Motor neuron (in vitro differentiated cells): ENCODE data around the gene SKOR1. TPM values are rescaled to one million over a fixed set of nuclear protein-coding genes. Genes with fewer than 3 reads are reported as not detected.
A peak's percentile ranks its signal among the peaks of the same experiment; 100 is the strongest.

ENCODE experiments used
- ATAC-seq, 8 experiments: fragments of 200-7000 bp; cut with Tn5 transposase; replicated peaks in 6 of 8; 2 replicates each; pipeline ENCODE4 v1.8.0; 2021; ENCODE audit warnings: mild to moderate bottlenecking in 8 of 8, moderate library complexity in 8 of 8
- H3K27ac ChIP-seq, 2 donors: fragments of 250-450 bp; sonication (Bioruptor Pico); 2 replicates each; pipeline ENCODE4 v1.9.0; 2021; ENCODE audit warnings: antibody characterized with exemption in 2 of 2, mild to moderate bottlenecking in 2 of 2, moderate library complexity in 1 of 2
- H3K4me1 ChIP-seq, 2 donors: fragments of 250-450 bp; sonication (Bioruptor Pico); replicated peaks in 1 of 2; 2 replicates each; pipeline ENCODE4 v1.6.1; 2021; ENCODE audit warnings: antibody characterized with exemption in 2 of 2, mild to moderate bottlenecking in 2 of 2, moderate library complexity in 1 of 2
- H3K4me3 ChIP-seq, 5 donors: fragments of 250-450 bp; sonication (Bioruptor Pico); 2 replicates each; pipeline ENCODE4 v1.9.0; 2021; ENCODE audit warnings: antibody characterized with exemption in 5 of 5, mild to moderate bottlenecking in 5 of 5, moderate library complexity in 4 of 5
- WGBS, 10 experiments: fragments of 450-650 bp; shearing (Covaris generic); methylation state at CpG; one replicate each; pipeline ENCODE4 v1.0.0; 2022; 5-methylcytosine and 5-hydroxymethylcytosine counted together
- in situ Hi-C, 9 experiments: fragments of 400-800 bp; cut with MboI; loops; one replicate each; pipeline ENCODE4 v1.15.0; 2021; ENCODE audit warnings: low sequenced_read_pairs in 9 of 9, low pct_unique_long_range_greater_than_20kb in 2 of 9; ENCODE audit not compliant: unreplicated experiment in 9 of 9
- total RNA-seq, 8 experiments: library from RNA; unstranded; fragments of 300-600 nt; gene quantifications; 2 replicates each; pipeline versions ENCODE4 v1.2.3 to v1.2.4, GENCODE V29; 2022

Gene SKOR1, protein sequence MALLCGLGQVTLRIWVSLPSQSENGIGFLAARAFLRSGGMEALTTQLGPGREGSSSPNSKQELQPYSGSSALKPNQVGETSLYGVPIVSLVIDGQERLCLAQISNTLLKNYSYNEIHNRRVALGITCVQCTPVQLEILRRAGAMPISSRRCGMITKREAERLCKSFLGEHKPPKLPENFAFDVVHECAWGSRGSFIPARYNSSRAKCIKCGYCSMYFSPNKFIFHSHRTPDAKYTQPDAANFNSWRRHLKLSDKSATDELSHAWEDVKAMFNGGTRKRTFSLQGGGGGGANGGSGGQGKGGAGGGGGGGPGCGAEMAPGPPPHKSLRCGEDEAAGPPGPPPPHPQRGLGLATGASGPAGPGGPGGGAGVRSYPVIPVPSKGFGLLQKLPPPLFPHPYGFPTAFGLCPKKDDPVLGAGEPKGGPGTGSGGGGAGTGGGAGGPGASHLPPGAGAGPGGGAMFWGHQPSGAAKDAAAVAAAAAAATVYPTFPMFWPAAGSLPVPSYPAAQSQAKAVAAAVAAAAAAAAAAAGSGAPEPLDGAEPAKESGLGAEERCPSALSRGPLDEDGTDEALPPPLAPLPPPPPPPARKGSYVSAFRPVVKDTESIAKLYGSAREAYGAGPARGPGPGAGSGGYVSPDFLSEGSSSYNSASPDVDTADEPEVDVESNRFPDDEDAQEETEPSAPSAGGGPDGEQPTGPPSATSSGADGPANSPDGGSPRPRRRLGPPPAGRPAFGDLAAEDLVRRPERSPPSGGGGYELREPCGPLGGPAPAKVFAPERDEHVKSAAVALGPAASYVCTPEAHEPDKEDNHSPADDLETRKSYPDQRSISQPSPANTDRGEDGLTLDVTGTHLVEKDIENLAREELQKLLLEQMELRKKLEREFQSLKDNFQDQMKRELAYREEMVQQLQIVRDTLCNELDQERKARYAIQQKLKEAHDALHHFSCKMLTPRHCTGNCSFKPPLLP
- under 1 TPM; 0.10 to 1.00 (median 0.42) TPM for total RNA-seq

DNA sequence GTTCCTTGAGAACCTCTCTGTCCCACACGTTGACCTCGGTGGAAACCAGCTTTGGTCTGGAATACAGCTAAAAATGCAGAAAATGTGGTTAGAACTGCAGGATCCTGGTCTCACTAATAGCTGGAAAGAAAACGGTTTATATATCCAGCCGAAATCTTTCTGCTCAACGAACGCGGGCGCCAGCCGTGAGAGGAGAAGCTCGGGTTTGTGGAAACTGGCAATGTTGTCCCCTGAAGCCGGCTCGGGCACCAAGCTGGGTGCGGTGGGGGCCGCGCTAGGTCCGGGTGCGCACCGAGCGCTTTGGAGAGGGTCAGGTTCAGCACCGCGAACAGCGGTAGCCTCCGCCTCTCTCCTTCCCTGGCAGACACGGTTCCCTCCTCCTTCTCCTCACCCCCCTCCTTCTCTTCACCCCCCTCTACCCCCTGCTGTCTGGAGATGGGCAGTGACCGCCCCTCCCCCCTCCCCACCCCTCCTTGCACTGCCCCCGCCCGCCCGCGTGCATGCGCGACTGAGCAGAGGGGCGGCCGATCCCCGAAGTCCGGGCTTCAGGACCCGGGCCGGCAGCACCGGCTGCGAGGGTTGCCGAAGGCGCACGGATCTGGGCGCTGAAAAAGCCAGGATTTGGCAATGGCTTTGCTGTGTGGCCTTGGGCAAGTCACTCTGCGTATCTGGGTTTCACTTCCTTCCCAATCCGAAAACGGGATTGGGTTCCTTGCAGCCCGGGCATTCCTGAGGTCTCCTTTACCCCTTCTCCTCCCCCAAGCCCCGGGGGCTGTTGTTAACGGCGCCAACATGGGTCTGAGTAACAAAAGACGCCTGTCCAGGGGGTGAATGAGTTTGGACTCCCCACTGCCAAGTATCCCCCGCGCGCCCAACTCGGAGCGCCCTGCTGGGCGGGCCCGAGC lies at the start of gene SKOR1:
Gene SKOR1, plus strand, starts transcription at position 534 of the 905 bp plus-strand sequence. Its CDS starts 94 bp downstream, at position 628.
- in situ Hi-C loops: loop anchor here in 7 of 9 experiments (25.0 kb wide), 3 partner anchors 288 to 888 kb away; partner anchors contain the start of gene MAP2K5 (in 1 of the 7)
- 0 to 7% (median 2%) methylated on average over 6 to 21 of the region's 58 CpGs; no CpG with 5 or more reads in 3 of the 10 experiments for WGBS, 10 experiments
- Histone ChIP-seq H3K4me3 (no peak within 1 kb of the TSS), H3K4me1 (peaks cover 6 to 15% of the 10 kb centered on the region in 2 donors), H3K27ac (no peak within 1 kb of the TSS)
- peak in 3 of 8 experiments; percentile 28 to 66 (median 56) for ATAC-seq

- Histone ChIP-seq H3K4me3 (no peak overlapping the region), H3K27ac (no peak overlapping the region), H3K4me1 (peaks cover 2 to 13% of the 10 kb centered on the region in 2 donors)
- ATAC-seq: no peak
- in situ Hi-C loops: no loop called here
- 92 to 100% (median 100%) methylated on average over 2 to 3 of the region's 3 CpGs; no CpG with 5 or more reads in 5 of the 10 experiments for WGBS, 10 experiments
Measured at GRCh38 chr15:67775998-67776397, 49.3 kb upstream of the SKOR1 start.

DNA sequence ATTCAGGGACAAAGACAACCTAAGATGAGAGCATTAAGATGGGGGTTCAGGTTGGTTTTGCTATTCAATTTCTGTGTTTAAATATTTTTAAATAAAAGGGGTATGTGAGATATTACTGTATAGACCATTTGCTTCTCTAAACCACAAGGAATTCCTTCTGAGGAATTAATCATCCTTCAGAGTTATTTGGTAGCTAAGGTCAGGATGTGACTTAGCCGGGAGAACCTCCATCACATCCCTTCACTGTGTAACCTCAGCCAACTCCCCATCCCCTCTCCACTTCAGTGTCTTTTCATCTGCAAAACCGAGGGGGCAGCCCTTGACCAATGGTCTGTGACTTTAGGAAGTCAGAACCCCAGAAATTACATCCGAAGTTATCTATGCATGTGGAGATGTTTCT lies 48.7 kb upstream of the SKOR1 start:
- no peak for ATAC-seq
- H3K4me1 ChIP-seq: peaks cover 2 to 9% of the 10 kb centered on the region in 2 donors

DNA sequence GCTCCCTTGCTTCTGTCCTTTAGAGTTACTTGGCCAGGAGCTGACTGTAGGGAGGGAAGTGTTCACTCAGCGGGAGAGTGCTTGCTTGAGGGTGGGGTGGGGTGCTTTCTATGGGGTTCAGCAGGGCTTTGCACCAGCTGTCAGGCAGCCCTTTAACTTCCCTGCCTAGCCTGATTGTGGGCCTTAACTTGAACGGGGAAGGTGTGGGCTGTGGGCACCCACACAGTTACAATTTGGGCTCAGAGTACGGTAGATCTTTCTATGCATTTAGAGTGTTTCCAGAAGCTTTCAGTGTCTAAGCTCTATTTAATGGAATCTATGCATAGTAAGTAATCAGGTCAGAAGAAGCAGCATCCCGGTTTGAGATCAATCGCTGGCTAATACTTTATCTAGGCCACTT lies 48.2 kb upstream of the SKOR1 start:
- in situ Hi-C loops: no loop called here
- Histone ChIP-seq H3K4me1 (peaks cover 5 to 11% of the 10 kb centered on the region in 2 donors), H3K4me3 (no peak overlapping the region), H3K27ac (no peak overlapping the region)
- peak in 1 of 8 experiments; percentile 42 for ATAC-seq
- WGBS, 10 experiments: 62 to 100% (median 70%) methylated on average over 1 to 3 of the region's 5 CpGs; no CpG with 5 or more reads in 3 of the 10 experiments

More for the DNA sequence above, 48.7 kb upstream of the SKOR1 start:
- Histone ChIP-seq H3K4me3 (no peak overlapping the region), H3K27ac (no peak overlapping the region)
- WGBS, 10 experiments: 0 to 90% (median 56%) methylated on average over 1 to 3 of the region's 3 CpGs; no CpG with 5 or more reads in 2 of the 10 experiments
- in situ Hi-C loops: no loop called here

DNA sequence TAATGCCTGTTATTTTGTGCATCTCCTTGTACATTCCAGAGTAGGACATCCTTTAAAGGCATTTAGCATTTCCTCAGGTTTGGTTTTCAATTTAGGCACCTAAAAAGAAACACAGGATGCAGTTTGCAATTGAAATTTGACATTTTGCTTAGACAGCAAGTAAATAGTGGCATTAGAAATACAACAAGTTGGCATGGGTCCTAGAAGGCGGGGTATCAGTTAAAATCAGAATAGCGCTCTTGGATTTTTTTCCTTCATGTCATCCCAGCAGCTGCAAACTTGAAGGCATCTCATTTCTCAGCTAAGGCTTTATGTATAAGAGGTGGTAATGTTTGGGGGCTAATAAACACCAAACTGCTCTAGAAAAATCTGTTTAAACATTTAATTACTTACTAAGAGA lies 47.5 kb upstream of the SKOR1 start:
- H3K27ac ChIP-seq: no peak overlapping the region
- in situ Hi-C loops: no loop called here
- no peak for ATAC-seq
- H3K4me3 ChIP-seq: no peak overlapping the region
- 43 to 100% (median 90%) methylated on average over 1 to 2 of the region's 2 CpGs; no CpG with 5 or more reads in 2 of the 10 experiments for WGBS, 10 experiments
- peaks cover 12 to 18% of the 10 kb centered on the region in 2 donors for H3K4me1 ChIP-seq

GRCh38 chr15:67778968-67779548 lies 46.3 kb upstream of the SKOR1 start:
- WGBS, 10 experiments: 50 to 100% (median 86%) methylated on average over 1 to 5 of the region's 5 CpGs
- H3K27ac ChIP-seq: no peak overlapping the region
- H3K4me1 ChIP-seq: peaks cover 13 to 18% of the 10 kb centered on the region in 2 donors
- in situ Hi-C loops: no loop called here
- no peak overlapping the region for H3K4me3 ChIP-seq
- peak in 1 of 8 experiments; percentile 19 for ATAC-seq

DNA sequence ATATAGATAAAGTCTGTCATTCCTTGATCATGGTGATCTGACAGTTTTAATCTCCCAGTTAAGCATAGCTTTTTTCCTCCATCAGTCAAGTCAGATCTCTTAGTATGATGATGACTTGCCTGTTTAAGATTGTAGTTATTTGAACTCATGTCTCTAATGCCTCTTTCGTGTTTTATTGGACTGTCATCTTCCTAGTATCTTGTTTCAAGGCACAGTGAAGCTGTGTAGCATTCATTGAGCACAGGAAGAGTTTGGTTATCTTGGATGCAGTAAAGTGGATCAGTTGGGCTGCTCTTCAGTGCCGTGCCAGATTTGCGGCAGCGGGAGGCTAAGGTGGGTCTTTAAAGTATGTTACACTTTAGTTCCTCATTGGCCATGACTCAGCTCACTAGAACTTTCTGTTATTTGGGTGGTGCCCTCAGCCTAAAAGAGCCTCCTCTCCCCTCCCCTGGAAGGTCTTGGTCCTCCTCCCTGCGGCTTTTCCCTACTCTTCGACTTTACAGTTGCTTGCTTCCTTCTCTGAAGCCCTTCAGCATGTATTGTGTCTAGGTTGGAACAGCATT lies 45.7 kb upstream of the SKOR1 start:
- in situ Hi-C loops: no loop called here
- H3K4me1 ChIP-seq: peaks cover 13 to 18% of the 10 kb centered on the region in 2 donors
- no peak overlapping the region for H3K27ac ChIP-seq
- H3K4me3 ChIP-seq: no peak overlapping the region
- 90 to 100% (median 96%) methylated on average over 3 to 6 of the region's 6 CpGs; no CpG with 5 or more reads in 3 of the 10 experiments for WGBS, 10 experiments
- peak in 1 of 8 experiments; percentile 17 for ATAC-seq

DNA sequence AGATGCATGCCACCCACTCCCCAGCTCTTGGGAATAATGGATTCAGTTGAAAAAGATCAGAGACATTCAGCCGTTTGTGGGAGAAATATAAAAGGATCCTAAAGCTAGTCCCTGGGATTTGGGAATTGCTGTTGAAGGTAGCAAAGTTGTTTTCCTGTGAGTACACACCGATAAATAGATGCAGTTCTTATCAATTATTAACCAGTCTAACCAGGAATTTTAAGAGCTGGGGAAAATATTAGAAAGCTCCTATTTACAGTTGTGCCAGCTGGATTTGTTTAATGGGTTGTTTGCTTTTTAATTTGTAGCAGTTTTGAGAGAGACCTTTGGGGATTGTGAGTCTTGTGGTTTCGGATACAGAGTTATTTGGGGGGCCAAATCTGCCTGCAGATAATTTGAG lies 44.2 kb upstream of the SKOR1 start:
- ATAC-seq: no peak
- no peak overlapping the region for H3K27ac ChIP-seq
- H3K4me3 ChIP-seq: no peak overlapping the region
- H3K4me1 ChIP-seq: peaks cover 13 to 18% of the 10 kb centered on the region in 2 donors
- in situ Hi-C loops: no loop called here
- WGBS, 10 experiments: 50 to 100% (median 80%) methylated on average over 1 to 3 of the region's 3 CpGs; no CpG with 5 or more reads in 3 of the 10 experiments

DNA sequence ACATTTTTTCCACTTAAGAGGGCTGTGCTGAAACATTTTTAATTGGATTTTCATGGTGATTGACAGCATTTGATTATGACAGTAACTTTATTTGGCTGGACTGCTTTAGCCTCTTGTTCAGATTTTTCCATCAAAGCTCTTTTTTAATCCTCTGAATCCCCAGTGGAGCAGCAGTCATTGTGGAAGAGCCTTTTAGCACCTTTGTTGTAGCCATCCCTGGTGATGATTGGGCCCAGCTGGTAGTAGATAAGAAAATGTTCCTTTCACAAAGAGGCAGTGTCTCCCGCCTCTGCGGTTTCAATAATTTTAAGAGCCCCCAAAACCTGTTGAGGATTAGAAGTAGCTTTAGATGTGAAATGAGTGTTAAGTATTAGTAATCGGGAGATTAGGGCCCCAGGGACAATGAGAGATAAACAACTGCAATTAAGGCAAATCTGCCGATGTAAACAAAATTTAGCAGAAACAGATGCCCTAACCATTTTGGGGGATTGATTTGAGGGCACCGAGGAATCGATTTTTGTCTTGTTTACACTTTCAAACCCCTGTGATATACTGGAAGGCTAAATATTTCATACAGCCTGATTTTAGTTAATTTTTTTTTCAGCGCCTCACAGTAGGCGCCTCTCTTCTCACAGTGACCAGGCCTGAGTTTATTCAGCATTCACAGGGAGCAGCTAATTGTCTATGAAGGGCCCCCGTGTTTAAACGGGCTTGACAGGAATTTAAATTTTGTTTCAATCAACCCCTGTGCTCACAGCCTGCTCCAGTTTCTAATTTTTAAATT lies 43.2 kb upstream of the SKOR1 start:
- Histone ChIP-seq H3K4me1 (peaks cover 13 to 21% of the 10 kb centered on the region in 2 donors), H3K27ac (no peak overlapping the region), H3K4me3 (no peak overlapping the region)
- ATAC-seq: no peak
- in situ Hi-C loops: no loop called here
- 7 to 100% (median 70%) methylated on average over 2 to 10 of the region's 10 CpGs for WGBS, 10 experiments

GRCh38 chr15:67782691-67782991 lies 42.7 kb upstream of the SKOR1 start:
- Histone ChIP-seq H3K4me1 (peaks cover 13 to 25% of the 10 kb centered on the region in 2 donors), H3K27ac (no peak overlapping the region), H3K4me3 (no peak overlapping the region)
- ATAC-seq: no peak
- in situ Hi-C loops: no loop called here
- WGBS, 10 experiments: 55 to 86% (median 75%) methylated on average over 1 to 5 of the region's 7 CpGs; no CpG with 5 or more reads in 3 of the 10 experiments

DNA sequence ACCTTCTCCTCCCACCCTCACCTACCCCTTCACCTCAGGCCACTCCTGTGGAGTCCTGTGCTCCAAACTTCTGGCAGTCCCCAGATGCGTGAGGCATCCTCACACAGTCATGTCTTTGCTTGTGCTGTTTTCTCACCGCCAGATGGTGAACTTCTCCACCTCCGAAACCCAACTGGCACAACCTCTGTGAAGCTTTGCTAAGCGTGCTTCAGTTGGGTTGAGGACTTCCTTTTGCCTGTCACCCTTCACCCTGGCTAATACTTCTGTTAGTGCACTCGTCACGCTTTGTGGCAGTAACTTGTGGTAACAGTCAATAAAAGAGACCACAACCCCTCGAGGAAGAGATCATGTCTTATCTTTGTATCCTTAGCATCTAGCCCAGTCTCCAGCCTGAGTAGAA lies 42.0 kb upstream of the SKOR1 start:
- H3K4me1 ChIP-seq: peaks cover 13 to 25% of the 10 kb centered on the region in 2 donors
- in situ Hi-C loops: no loop called here
- no peak overlapping the region for H3K27ac ChIP-seq
- no peak overlapping the region for H3K4me3 ChIP-seq
- WGBS, 10 experiments: 72 to 100% (median 93%) methylated on average over 1 to 5 of the region's 7 CpGs; no CpG with 5 or more reads in 3 of the 10 experiments
- ATAC-seq: no peak
